Left lung (tissue), 10 donors: ENCODE measurements around the gene BBS7. TPM values are rescaled to one million over a fixed set of nuclear protein-coding genes. Genes with fewer than 3 reads are reported as not detected.

Experiments used
- ATAC-seq: fragments of 200-7000 bp; cut with Tn5 transposase; one replicate; pipeline ENCODE4 v1.9.1; 2020; ENCODE audit warnings: moderate library complexity
- DNase-seq, 4 donors: peaks; one replicate each; pipeline ENCODE4 v3.0.0-alpha.2; 2013 to 2020
- H3K27ac ChIP-seq, 2 donors: fragments of 200-600 bp; sonication (generic) in 1 of 2; one replicate each; pipeline versions ENCODE4 v1.5.0 to v1.8.0; 2020 to 2021
- H3K27me3 ChIP-seq, 2 donors: fragments of 200-600 bp; sonication (generic) in 1 of 2; one replicate each; pipeline versions ENCODE4 v1.5.0 to v1.8.0; 2020 to 2021
- H3K36me3 ChIP-seq, 2 donors: fragments of 200-600 bp; sonication (generic) in 1 of 2; one replicate each; pipeline versions ENCODE4 v1.5.0 to v1.8.0; 2020 to 2021
- H3K4me1 ChIP-seq, 2 donors: fragments of 200-600 bp; one replicate each; pipeline ENCODE4 v1.8.0; 2021
- H3K4me3 ChIP-seq, 2 donors: fragments of 200-600 bp; sonication (generic) in 1 of 2; one replicate each; pipeline versions ENCODE4 v1.5.0 to v1.8.0; 2020 to 2021; ENCODE audit warnings: mild to moderate bottlenecking in 1 of 2
- H3K9me3 ChIP-seq, 2 donors: fragments of 200-600 bp; sonication (generic) in 1 of 2; one replicate each; pipeline versions ENCODE4 v1.5.0 to v1.8.0; 2020 to 2021
- CTCF ChIP-seq, 2 donors: fragments of 200-600 bp; sonication (generic) in 1 of 2; IDR thresholded peaks; one replicate each; pipeline versions ENCODE4 v1.5.0 to v1.8.0; 2021; ENCODE audit warnings: antibody characterized with exemption in 2 of 2
- intact Hi-C, 2 donors: fragments of 100-400 bp; cut with DNase I; formaldehyde crosslinking; loops; one replicate each; pipeline versions ENCODE4 v1.11.2 to v1.14.2; 2022
- polyA plus RNA-seq, 6 donors: library from polyadenylated mRNA; unstranded; fragments of 120-200 nt; gene quantifications; one replicate each; pipeline ENCODE4 v1.2.1, GENCODE V29; 2013; ENCODE audit not compliant: insufficient read length in 6 of 6
- total RNA-seq, 2 donors: library from RNA; stranded (reverse); fragmentation: NEBNext Ultra II Directional; extraction: Animal tissue kit (Norgen Biotek cat#: 25700); gene quantifications; one replicate each; pipeline ENCODE4 v1.2.1, GENCODE V29; 2021
- donor health status: DM: no; HTN: yes; CAD: no.
- donor health status: DM: no; HTN: no; CAD: no.

The BBS7 gene
- total and polyA plus RNA-seq, 8 donors = 12.5 to 32.6 (median 28.5) TPM

- no peaks in the 10 kb centered on the region for H3K36me3 ChIP-seq
- no peak overlapping the region for H3K4me3 ChIP-seq
- intact Hi-C loops = no loop called here
- H3K9me3 ChIP-seq = no peaks in the 10 kb centered on the region
- ATAC-seq (no peak), DNase-seq (no peak)
- no peak overlapping the region for H3K27ac ChIP-seq
- H3K4me1 ChIP-seq = no peaks in the 10 kb centered on the region
- no peak for TF ChIP-seq CTCF (IDR thresholded peaks at IDR 0.05)
- H3K27me3 ChIP-seq = no peaks in the 10 kb centered on the region
Measured at GRCh38 chr4:121790976-121791375, 79.3 kb downstream of the BBS7 start.

- Histone ChIP-seq H3K9me3 (no peaks in the 10 kb centered on the region), H3K36me3 (no peaks in the 10 kb centered on the region), H3K4me1 (no peaks in the 10 kb centered on the region), H3K27ac (no peak overlapping the region), H3K27me3 (no peaks in the 10 kb centered on the region), H3K4me3 (no peak overlapping the region)
- no peak for TF ChIP-seq CTCF (IDR thresholded peaks at IDR 0.05)
- ATAC-seq (no peak), DNase-seq (no peak)
- intact Hi-C loops = no loop called here
Measured at GRCh38 chr4:121789960-121790829, 80.1 kb downstream of the BBS7 start.

GRCh38 chr4:121789455-121789854 is 80.8 kb downstream of the BBS7 start:
- Histone ChIP-seq H3K36me3 (no peaks in the 10 kb centered on the region), H3K27ac (no peak overlapping the region), H3K27me3 (no peaks in the 10 kb centered on the region), H3K4me3 (no peak overlapping the region), H3K4me1 (no peaks in the 10 kb centered on the region), H3K9me3 (peaks cover 0 to under 1% of the 10 kb centered on the region in 2 donors)
- ATAC-seq = no peak
- intact Hi-C loops = no loop called here
- no peak for DNase-seq
- TF ChIP-seq CTCF (IDR thresholded peaks at IDR 0.05) = no peak

GRCh38 chr4:121788896-121789295 is 81.4 kb downstream of the BBS7 start:
- H3K27me3 ChIP-seq = no peaks in the 10 kb centered on the region
- H3K4me1 ChIP-seq = no peaks in the 10 kb centered on the region
- no peak for DNase-seq
- no peak for ATAC-seq
- intact Hi-C loops = no loop called here
- no peak for TF ChIP-seq CTCF (IDR thresholded peaks at IDR 0.05)
- H3K27ac ChIP-seq = no peak overlapping the region
- no peaks in the 10 kb centered on the region for H3K36me3 ChIP-seq
- H3K9me3 ChIP-seq = peaks cover 0 to 4% of the 10 kb centered on the region in 2 donors
- H3K4me3 ChIP-seq = no peak overlapping the region

- no peak for TF ChIP-seq CTCF (IDR thresholded peaks at IDR 0.05)
- DNase-seq (no peak), ATAC-seq (no peak)
- Histone ChIP-seq H3K27me3 (no peaks in the 10 kb centered on the region), H3K27ac (no peak overlapping the region), H3K4me3 (no peak overlapping the region), H3K4me1 (no peaks in the 10 kb centered on the region), H3K9me3 (peaks cover 0 to 4% of the 10 kb centered on the region in 2 donors), H3K36me3 (no peaks in the 10 kb centered on the region)
- intact Hi-C loops = no loop called here
Measured at GRCh38 chr4:121786221-121786620, 84.1 kb downstream of the BBS7 start.
